HepG2 (cell line): ENCODE results near the gene FAM43A. TPM values are rescaled to one million over a fixed set of nuclear protein-coding genes. Genes with fewer than 3 reads are reported as not detected.

Source experiments
- CBFB ChIP-seq: sonication (generic); formaldehyde crosslinking; IDR thresholded peaks from 2 replicates; pipeline ENCODE4 v1.4.0; 2020; ENCODE audit warnings: missing genetic modification reagents
- CREB1 ChIP-seq, 2 experiments: fragments of 450-650 bp in 1 of 2; IDR thresholded peaks; 2 replicates each; pipeline ENCODE4 v1.6.1; 2016 to 2017; ENCODE audit warnings: control low read depth in 1 of 2, mild to moderate bottlenecking in 1 of 2, missing compliant biosample characterization in 1 of 2, missing genetic modification characterization in 1 of 2
- FOXA3 ChIP-seq: IDR thresholded peaks from 2 replicates; pipeline ENCODE4 v1.6.1; 2016; ENCODE audit warnings: missing genetic modification reagents, missing compliant biosample characterization
- GPBP1L1 ChIP-seq: sonication (generic); formaldehyde crosslinking; IDR thresholded peaks from 2 replicates; pipeline ENCODE4 v1.5.0; 2020; ENCODE audit warnings: mild to moderate bottlenecking, missing genetic modification reagents
- MXD3 ChIP-seq: IDR thresholded peaks from 2 replicates; pipeline ENCODE4 v1.6.1; 2016; ENCODE audit warnings: mild to moderate bottlenecking, missing biosample characterization, missing genetic modification reagents
- NR2F1 ChIP-seq, 2 experiments: fragments of 450-650 bp in 1 of 2; formaldehyde crosslinking in 1 of 2; IDR thresholded peaks; 2 replicates each; pipeline versions ENCODE4 v1.5.0 to v1.6.1; 2016 to 2020; ENCODE audit warnings: mild to moderate bottlenecking in 1 of 2, missing compliant biosample characterization in 1 of 2, missing genetic modification reagents in 1 of 2, moderate library complexity in 1 of 2
- PREB ChIP-seq: sonication (generic); formaldehyde crosslinking; IDR thresholded peaks from 2 replicates; pipeline ENCODE4 v1.4.0; 2020; ENCODE audit warnings: missing genetic modification reagents
- SCMH1 ChIP-seq: sonication (generic); formaldehyde crosslinking; IDR thresholded peaks from 2 replicates; pipeline ENCODE4 v1.9.0; 2021; ENCODE audit warnings: missing genetic modification reagents, mild to moderate bottlenecking, borderline replicate concordance
- ZKSCAN5 ChIP-seq: sonication (generic); formaldehyde crosslinking; IDR thresholded peaks from 2 replicates; pipeline ENCODE4 v1.5.1; 2020; ENCODE audit warnings: mild to moderate bottlenecking, missing genetic modification reagents
- polyA plus RNA-seq, 8 experiments: library from polyadenylated mRNA; depleted of rRNA in 3 of 8; stranded (reverse) in 7 of 8; unstranded in 1 of 8; fragments of >200 nt; fragmentation: Illumina TruSeq in 4 of 8; extraction: Trizol in 4 of 8; gene quantifications; 2 replicates each; pipeline versions ENCODE4 v1.2.1 to v1.2.3, GENCODE V29; 2011 to 2016; ENCODE audit warnings: low read depth in 4 of 8, missing spikeins in 1 of 8, mixed read lengths in 1 of 8; ENCODE audit not compliant: insufficient read depth in 1 of 8
- total RNA-seq, 5 experiments: library from RNA; depleted of rRNA; stranded (reverse); fragments of >200 nt; fragmentation: Illumina TruSeq; extraction: Trizol; gene quantifications; 2 replicates each; pipeline ENCODE4 v1.2.3, GENCODE V29; 2016; ENCODE audit warnings: low read depth in 1 of 5

FAM43A gene
- total and polyA plus RNA-seq, 2 of the 13 experiments (the other 11 are each of a cell fraction or from before 2014, with no cell fraction given), result 0.91 to 1.8 TPM

- TF ChIP-seq CREB1 (IDR thresholded peaks at IDR 0.05) (no peak), CREB1 (CRISPR knock-in tag; IDR thresholded peaks at IDR 0.05) (no peak), SCMH1 (no peak), FOXA3 (CRISPR knock-in tag) (no peak), ZKSCAN5 (CRISPR knock-in tag) (no peak), CBFB (CRISPR knock-in tag) (no peak), PREB (CRISPR knock-in tag) (no peak), NR2F1 (CRISPR knock-in tag; IDR thresholded peaks at IDR 0.05) (no peak), GPBP1L1 (no peak), MXD3 (CRISPR knock-in tag) (no peak)
These were observed 732 bp downstream of the FAM43A start (continued) for GRCh38 chr3:194686414-194686815.
